Measurements from ENCODE around the gene NDST1. TPM values are rescaled to one million over a fixed set of nuclear protein-coding genes. Genes with fewer than 3 reads are reported as not detected.

The NDST1 gene
- total RNA-seq, 6 experiments from 2014 or later = 38.1 to 97.5 (median 76.0) TPM

DNA sequence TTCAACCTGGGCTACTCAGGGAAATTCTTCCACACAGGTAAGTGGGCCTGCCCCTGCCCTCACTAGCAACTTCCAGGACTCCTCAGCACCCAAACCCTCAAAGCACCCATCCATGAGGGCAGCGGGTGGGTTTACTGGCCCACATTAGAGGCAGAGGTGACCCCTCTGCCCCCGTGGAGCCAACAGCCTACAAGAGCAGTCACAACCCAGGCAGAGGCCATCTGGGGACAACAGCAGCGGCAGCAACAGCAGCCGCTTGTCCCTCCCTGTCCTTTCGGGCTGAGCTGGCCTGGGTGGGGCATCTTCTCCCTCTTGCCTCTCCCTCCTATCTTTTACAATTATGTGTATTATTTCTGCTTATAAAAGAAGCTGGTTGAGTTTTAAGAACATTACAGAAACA, 25.1 kb downstream of the NDST1 start:
- Histone ChIP-seq H3K27ac (no peak overlapping the region), H3K27me3 (no peaks in the 10 kb centered on the region), H3K4me1 (peaks cover 0 to 6% (median 0%) of the 10 kb centered on the region in 4 donors), H3K36me3 (peaks cover 13 to 84% (median 39%) of the 10 kb centered on the region in 4 donors), H3K9me3 (no peaks in the 10 kb centered on the region), H3K4me3 (no peak overlapping the region)
- TF ChIP-seq, protein P1, sequence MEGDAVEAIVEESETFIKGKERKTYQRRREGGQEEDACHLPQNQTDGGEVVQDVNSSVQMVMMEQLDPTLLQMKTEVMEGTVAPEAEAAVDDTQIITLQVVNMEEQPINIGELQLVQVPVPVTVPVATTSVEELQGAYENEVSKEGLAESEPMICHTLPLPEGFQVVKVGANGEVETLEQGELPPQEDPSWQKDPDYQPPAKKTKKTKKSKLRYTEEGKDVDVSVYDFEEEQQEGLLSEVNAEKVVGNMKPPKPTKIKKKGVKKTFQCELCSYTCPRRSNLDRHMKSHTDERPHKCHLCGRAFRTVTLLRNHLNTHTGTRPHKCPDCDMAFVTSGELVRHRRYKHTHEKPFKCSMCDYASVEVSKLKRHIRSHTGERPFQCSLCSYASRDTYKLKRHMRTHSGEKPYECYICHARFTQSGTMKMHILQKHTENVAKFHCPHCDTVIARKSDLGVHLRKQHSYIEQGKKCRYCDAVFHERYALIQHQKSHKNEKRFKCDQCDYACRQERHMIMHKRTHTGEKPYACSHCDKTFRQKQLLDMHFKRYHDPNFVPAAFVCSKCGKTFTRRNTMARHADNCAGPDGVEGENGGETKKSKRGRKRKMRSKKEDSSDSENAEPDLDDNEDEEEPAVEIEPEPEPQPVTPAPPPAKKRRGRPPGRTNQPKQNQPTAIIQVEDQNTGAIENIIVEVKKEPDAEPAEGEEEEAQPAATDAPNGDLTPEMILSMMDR (IDR thresholded peaks at IDR 0.05) = no peak
- no peak for TF ChIP-seq POLR2A (IDR thresholded peaks at IDR 0.05)
- DNase-seq = no peak
- peak in 1 of 4 donors; percentile 15 for ATAC-seq
- 60% methylated on average over 2 of the region's 5 CpGs for WGBS (ENCODE audit: insufficient coverage, low coverage, low lambda C conversion rate, missing lambda C conversion rate)
- intact Hi-C loops (cut with DNase I) = no loop called here

DNA sequence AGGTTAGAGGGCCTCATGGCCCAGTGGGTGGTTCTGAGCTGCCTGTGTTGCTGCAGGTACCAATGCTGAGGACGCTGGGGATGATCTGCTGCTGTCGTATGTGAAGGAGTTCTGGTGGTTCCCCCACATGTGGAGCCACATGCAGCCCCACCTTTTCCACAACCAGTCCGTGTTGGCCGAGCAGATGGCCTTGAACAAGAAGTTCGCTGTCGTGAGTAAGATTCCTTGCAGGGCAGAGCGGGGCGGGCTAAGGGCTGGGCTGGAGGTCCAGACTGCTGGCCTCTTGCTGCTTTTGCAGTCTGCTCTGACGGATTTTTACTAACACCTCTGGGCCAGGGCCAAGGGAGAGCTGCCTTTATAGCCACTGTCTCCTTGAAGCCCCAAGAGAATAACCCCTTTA, 26.9 kb downstream of the NDST1 start:
- ATAC-seq (no peak), DNase-seq (no peak)
- no peaks in the 10 kb centered on the region for H3K9me3 ChIP-seq
- peak overlapping the region in 1 of 3 donors; percentile 10 for H3K27ac ChIP-seq
- intact Hi-C loops (cut with DNase I) = loop anchor here in 1 of 2 donors (5.0 kb wide), 1 partner anchor 78 kb away; no protein-coding TSS in a partner anchor
- TF ChIP-seq POLR2A (IDR thresholded peaks at IDR 0.05) = no peak
- TF ChIP-seq, protein P1 (IDR thresholded peaks at IDR 0.05) = no peak
- peaks cover 13 to 87% (median 42%) of the 10 kb centered on the region in 4 donors for H3K36me3 ChIP-seq
- H3K4me3 ChIP-seq = no peak overlapping the region
- peaks cover 0 to 13% (median 5%) of the 10 kb centered on the region in 4 donors for H3K4me1 ChIP-seq
- 60% methylated on average over 1 of the region's 9 CpGs for WGBS (ENCODE audit: insufficient coverage, low coverage, low lambda C conversion rate, missing lambda C conversion rate)
- H3K27me3 ChIP-seq = no peaks in the 10 kb centered on the region

DNA sequence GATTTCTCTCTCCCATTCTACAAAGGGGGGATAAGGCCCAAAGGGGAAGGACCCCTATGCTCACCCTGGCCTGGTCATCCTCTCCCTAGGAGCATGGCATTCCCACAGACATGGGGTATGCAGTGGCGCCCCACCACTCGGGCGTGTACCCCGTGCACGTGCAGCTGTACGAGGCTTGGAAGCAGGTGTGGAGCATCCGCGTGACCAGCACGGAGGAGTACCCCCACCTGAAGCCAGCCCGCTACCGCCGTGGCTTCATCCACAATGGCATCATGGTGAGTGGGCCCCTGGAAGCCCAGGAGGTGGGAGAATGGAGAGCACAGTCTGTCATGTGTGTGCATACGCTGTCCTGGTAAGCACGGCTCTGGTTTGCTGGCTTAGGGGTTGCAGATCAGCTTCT, 27.7 kb downstream of the NDST1 start:
- Histone ChIP-seq H3K27ac (peak overlapping the region in 1 of 3 donors; percentile 29), H3K4me1 (peaks cover 0 to 21% (median 9%) of the 10 kb centered on the region in 4 donors), H3K27me3 (no peaks in the 10 kb centered on the region), H3K4me3 (no peak overlapping the region), H3K36me3 (peaks cover 16 to 95% (median 48%) of the 10 kb centered on the region in 4 donors), H3K9me3 (no peaks in the 10 kb centered on the region)
- 100% methylated on average over 1 of the region's 14 CpGs for WGBS (ENCODE audit: insufficient coverage, low coverage, low lambda C conversion rate, missing lambda C conversion rate)
- no peak for TF ChIP-seq POLR2A (IDR thresholded peaks at IDR 0.05)
- TF ChIP-seq, protein P1 (IDR thresholded peaks at IDR 0.05) = no peak
- no peak for DNase-seq
- no peak for ATAC-seq
- intact Hi-C loops (cut with DNase I) = loop anchor here in 1 of 2 donors (5.0 kb wide), 1 partner anchor 78 kb away; no protein-coding TSS in a partner anchor

GRCh38 chr5:150538007-150538917, 30.3 kb downstream of the NDST1 start:
- Histone ChIP-seq H3K4me1 (peaks cover 0 to 45% (median 26%) of the 10 kb centered on the region in 4 donors), H3K27ac (peak overlapping the region; percentile 6 to 95 (median 94)), H3K9me3 (no peaks in the 10 kb centered on the region), H3K4me3 (no peak overlapping the region), H3K27me3 (no peaks in the 10 kb centered on the region), H3K36me3 (peaks cover 16 to 87% (median 41%) of the 10 kb centered on the region in 4 donors)
- WGBS (ENCODE audit: insufficient coverage, low coverage, low lambda C conversion rate, missing lambda C conversion rate) = 85% methylated on average over 7 of the region's 8 CpGs
- intact Hi-C loops (cut with DNase I) = loop anchor here in 1 of 2 donors (5.0 kb wide), 1 partner anchor 81 kb away; no protein-coding TSS in a partner anchor
- ATAC-seq = no peak
- DNase-seq = peak in 1 of 3 donors; percentile 40
- TF ChIP-seq, protein P1 (IDR thresholded peaks at IDR 0.05) = no peak
- TF ChIP-seq POLR2A (IDR thresholded peaks at IDR 0.05) = no peak
